NCI-H526 treated with DMSO at 0.1 percent for 48 hours (cell line): ENCODE results near the gene ORM2.
A peak's percentile ranks its signal among the peaks of the same experiment; 100 is the strongest.
"Not testable (repeated sequence)": the region's sequence is repeated elsewhere in the genome, so short reads cannot be mapped to it uniquely, and the experiment has no call there.

Source experiments
- DNase-seq: peaks from one replicate; lab custom pipeline; 2025; lab: John Stamatoyannopoulos, UW

The ORM2 gene

DNA sequence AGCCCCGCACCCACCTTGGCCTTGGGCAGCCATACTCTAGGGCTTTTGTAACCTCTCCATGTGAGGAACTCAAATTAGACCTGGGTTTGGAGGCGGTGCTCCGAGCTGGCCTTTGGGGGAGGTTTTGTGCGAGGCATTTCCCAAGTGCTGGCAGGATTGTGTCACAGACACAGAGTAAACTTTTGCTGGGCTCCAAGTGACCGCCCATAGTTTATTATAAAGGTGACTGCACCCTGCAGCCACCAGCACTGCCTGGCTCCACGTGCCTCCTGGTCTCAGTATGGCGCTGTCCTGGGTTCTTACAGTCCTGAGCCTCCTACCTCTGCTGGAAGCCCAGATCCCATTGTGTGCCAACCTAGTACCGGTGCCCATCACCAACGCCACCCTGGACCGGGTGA, at the start of gene ORM2:
ORM2 (plus strand) TSS at position 245 of the 398 bp plus-strand sequence; CDS start at position 281, 36 bp downstream.
- DNase-seq, result not testable (repeated sequence)

DNA sequence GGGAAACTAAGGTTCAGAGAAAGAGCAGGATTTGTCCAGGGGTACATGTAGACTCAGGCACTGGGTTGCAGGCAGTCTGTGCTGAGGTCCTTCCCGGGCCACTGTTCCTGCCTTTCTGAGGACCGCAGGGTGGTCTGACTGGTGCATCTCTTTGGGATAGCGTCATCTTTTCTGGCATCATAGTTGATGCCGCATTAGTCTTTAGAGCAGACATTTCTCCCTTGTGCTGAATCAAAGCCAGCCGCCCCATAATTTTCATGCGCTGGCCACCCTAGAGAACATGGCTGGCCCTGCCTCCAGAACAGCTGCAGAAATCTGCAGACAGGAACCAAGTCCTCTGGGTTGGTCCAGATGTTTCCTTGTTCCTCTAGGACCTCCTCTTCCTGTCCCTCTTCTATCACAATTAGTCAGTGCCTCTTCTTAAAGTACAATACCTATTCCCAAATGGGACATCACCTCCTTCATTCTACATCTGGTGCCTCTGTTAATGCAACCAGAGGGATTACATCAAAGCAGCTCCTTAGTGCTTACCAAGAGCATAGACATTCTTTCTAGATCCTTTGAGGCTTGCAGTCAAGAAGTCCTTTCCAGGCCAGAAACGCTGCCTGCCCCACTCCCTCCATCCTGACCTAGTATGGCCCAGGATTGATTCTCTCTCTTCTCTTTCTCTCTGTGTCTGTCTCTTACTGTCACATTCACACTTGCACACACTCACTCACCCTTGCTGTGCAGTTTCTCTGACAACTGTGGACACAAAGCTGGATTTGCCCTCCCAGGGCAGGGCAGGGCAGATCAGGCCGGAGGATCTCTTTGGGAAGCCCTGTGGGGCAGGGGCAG, 48.8 kb upstream of the ORM2 start:
- no peak for DNase-seq

DNA sequence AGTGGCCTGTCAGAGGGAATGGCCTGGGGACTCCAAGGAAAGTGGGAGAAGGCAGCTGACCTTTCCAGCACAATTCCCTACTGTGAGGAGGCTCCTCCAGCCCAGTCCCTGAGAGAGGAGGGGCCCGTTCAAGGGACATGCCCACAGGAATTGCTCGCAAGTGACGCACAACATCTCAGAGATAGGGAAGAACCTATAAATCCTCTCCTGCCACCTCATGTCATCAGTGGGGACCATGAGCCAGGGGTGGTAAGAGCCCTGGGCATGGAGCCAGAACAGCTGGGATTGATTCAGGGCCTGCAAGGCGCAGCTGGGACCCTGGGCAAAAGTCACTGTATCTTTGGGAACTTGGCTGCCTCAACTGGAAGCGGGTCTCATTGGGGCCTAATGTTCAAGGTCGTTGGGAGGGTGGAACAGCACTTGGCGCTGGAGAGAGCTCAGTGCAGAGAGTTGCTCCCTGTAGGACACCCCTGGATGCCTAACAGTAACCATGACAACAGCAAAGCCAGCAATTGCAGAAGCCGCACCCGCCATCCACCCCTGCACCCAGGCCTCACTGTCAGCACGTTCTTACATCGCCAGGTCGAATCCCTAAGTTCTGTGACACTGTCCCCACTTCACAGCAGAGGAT, 48.1 kb upstream of the ORM2 start:
- no peak for DNase-seq

DNA sequence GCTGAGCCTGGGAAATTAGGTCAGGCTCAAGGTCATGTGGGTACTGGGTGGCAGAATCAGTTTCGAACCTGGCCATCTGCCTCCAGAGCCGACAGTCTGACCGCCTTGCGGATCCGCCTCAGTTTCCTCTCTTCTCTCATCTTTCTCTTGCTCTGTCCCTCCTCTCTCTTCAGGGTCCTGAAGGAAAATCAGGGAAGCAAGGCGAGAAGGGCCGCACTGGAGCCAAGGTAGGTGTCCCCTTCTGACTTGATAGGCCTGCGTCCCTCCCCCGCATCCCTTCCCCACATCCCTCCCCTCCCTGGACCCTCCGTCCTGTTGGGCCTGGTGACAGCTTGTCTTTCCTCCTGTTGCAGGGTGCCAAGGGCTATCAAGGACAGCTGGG, 47.6 kb upstream of the ORM2 start:
- DNase-seq, result no peak

DNA sequence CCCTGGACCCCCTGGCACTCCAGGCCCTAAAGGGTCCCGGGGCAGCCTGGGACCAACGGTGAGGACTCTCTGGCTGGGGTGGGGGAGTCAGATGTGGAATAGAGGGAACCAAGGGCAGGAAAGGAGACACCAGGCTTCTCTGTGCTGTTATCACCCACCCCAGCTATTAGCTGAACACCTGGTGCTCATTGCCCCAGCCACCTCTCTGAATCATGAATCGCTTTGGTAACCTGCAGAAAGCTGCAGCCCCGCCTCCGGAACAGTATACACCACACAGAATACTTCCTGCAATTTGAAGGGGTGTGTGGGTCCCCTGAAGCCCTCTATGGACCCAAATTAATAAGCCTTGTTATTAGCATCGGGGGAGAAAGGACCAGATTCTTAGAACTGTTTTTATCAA, 47.2 kb upstream of the ORM2 start:
- DNase-seq, result no peak

DNA sequence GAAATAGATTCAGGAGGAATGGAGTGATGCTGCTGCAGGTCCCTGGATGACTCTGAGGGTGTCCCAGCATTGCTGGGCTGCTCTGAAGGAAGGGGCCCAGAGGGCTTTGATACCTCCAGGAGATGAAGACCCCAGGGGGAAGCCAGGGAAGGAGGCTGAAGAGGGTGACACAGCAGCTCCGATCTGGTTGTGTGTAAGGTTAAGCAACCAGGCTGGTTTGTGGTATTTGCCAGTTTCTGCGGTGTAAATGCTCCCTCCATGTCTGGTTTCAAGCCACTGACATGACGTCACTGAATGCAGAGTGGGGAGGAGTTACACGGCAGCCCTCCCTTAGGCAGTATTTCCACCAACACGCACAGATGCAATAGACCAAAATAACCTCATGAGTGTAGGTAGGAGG, 46.7 kb upstream of the ORM2 start:
- no peak for DNase-seq

DNA sequence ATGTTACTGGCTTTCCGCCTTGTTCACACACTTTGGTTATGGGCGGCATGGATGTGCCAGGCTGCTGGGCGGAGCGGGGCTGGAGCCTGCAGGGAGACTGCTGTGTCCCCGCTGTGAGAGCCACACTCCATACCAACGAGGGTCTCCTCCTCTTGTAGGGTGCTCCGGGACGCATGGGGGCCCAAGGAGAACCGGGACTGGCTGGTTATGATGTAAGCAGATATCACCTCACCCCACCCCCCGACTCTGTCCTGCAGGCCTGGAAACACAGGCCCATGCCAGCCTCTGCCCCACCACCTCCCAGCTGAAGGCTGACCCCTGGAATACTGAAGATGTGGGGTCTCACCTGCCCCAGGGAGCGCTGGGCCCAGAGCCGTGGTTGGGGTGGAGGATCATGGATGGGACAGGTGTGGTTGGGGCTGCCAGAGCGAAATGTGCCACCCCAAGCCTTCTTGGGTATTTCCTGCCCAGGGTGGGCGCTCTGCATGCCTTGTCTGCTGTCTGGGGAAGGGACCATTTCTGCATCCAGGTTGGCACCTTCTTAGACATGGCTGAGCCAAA, 46.0 kb upstream of the ORM2 start:
- DNase-seq, result no peak

DNA sequence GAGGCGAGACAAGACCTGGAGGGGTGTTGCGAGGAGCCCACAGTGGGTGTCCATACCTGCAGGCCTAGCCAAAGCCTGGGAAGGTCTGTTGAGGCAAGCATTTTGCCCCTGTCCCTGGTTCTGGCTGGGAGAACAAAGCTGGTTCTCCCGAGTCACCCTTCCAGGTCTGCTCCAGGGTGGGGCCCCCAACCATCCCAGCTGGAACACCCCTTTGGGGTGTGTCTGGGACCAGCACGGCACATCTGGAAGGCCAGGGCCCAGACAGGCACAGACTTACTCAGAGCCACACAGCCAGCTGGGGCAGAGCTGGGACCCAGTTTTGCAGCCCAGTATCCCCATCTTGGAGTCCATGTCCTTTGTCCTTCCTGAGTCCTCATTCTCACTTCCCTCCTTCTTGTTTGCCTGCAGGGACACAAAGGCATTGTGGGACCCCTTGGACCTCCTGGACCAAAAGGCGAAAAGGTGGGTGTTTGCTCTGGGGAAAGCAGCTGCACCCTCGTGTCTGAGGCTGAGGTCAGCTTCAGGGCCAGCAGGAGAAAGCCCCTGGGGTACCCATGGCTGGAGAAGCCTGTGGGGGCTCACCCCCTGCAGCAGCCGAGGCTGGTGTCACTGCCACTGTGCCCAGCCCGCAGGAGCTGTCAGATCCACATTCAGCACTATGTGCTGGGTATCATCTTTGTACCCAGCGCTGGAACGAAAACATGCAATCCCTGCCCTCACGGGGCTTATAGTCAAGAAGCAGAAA, 45.2 kb upstream of the ORM2 start:
- no peak for DNase-seq

DNA sequence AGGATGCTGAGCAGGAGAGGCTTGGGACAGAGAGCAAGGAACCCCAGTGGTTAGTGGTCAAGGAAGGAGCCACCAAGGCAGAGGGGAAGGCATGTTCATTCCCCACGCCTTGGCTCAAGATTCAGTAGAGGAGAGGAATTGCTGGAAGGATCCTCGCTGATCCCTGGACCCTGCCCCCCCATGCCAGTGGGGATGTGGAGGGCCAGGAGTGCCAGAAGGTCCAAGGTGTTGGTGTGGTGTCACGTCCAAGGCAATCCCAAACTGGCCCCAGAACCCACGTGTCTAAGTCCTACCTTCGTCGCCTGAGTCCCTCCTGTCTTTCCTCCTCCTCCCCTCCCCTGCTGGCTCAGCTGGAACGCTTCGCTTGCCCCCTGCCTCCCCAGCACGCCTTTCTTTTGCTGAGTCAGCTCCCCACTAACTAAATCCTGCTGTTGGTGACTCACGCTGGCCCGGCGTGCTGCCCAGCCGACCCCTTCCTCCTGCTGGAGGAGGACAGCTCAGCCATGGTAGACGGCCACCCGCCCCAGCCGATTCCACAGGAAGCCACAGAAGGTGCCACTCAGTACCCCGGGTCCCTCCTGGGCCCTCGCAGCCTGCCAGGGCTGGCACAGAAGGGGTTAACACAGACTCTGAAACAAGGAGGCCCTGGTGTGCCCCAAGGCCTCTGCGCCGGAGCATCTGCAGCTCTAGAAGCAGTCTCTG, 44.4 kb upstream of the ORM2 start:
- DNase-seq, result no peak

DNA sequence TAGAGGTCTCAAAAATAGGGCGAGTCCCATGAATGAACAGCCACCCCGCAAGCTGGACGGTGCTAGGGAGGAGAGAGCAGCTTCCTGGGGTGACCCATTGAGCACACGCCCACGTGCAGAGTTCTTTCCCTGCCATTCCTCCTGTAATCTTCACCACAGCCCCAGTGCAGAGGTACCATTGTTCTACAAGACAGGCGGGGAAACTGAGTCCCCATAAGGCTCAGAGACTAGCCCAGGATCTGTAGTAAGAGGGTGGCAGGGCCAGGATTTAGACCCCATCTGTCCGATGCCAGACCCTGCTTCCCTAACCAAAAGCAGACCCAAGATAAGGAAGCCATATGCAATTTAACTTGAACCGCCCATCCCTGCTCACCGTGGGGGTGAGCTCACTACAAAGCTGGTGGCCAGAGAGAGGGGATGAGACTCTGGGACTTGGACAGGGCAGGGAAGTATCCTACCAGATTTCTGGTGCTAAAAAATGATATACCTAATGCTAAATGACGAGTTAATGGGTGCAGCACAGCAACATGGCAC, 43.5 kb upstream of the ORM2 start:
- DNase-seq, result no peak

DNA sequence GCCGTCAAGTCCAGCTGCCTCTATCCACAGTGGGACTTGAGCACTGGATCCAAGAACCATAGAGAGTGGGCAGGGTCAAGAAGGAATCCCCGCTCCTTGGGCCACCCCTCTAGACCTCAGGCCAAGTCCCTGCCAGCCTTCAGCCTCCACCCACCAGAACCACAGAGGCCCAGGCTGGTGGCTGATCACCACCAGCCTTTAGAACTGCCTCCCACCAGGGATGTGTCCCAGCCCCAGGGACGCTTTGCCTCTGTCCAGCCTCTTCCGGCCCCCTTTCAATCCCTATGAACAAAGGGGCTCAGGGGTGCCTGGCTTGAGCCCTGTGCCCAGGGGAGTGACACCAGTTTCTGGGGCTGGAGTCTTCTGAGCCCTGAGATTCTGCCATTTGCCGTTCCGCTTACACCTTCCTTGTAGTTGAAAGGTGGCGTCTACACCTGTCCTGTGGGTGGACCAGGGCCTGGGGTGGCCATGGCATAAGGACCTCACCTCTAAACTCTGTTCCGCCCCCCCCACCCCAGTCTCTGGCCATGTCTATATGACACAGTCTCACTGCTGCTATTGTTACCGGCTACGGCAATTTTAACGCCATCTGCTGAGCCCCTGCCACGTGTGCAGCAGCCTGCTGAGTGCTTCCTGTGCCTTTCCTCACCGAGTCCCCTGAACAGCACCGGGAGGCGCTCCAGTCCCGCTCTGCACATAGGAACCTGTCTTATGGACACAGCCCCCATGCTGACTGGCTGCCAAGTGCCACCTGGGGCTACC, 42.5 kb upstream of the ORM2 start:
- DNase-seq, result no peak

DNA sequence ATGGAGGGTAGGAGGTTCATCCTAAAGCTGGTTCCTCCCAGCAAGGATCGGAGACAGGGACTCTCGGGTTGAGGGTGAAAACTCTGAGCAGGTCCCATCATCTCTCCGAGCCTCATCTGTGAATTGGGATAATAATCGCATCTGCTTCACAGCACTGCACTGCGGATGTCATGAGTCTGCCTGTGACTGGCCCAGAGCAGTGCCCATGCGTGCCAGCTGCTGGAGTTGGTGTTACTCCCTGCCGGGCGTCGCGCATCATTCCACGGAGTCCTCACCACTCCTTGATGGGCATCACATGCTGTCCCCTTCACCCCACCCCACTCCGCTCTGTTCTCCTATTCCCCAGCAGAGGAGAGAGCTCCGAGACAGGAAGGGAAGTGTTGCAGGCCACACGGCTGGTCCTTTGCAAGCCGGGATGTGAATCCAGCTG, 41.9 kb upstream of the ORM2 start:
- no peak for DNase-seq

DNA sequence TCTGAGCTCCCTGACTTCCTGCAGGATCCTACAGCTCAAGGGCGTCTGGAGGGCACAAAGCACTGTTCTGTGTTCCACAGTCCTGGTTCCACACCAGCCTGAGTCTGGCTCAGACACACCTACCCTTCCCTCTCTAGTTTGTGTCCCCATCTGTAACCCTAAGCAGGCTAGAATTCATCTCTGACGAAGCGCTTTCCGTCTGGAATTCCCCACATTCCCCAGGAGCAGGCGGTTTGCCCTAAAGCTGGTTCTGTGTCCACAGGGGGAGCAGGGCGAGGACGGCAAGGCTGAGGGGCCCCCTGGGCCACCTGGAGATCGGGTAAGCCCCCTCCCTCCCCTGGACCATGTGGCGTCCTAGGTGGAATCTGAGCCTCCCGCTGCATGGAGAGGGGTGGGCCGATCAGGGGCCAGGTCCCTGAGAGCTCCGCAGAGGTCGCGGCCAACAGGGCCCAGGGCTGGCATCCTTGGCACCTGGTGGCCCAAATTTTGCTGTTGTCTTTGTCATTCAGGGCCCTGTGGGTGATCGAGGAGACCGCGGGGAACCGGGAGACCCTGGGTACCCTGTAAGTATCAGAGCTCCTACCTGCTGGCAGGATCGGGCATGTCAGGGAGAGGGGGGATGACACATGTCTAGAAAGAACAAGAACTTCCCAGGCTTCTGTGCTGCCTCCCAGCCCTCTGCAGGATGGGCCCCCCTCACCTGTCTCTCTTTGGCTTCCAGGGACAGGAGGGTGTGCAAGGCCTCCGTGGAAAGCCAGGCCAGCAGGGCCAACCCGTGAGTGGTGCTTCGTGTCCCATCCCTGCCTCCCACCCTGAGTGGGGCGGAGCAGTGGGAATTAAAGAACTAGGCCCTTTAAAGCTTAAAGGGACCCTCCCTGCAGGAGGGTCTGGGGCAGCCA, 41.2 kb upstream of the ORM2 start:
- DNase-seq, result no peak

DNA sequence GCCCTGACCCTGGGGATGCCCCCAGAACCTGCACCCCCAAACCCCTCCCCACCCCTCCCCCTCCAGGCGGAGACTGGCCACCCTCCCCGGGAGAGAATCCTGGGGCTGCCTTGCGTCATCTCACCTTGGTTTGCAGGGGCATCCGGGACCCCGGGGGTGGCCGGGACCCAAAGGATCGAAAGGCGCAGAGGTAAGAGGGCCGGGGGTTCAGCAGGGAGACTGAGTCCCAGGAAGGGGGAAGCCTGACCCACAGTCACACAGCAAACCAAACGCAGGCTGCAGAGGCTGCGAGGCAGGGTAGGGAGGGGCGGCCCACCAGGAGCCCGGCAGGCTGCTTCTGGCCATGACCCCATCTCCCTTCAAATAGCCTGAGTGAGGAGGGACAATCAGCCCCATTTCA, 40.6 kb upstream of the ORM2 start:
- no peak for DNase-seq

DNA sequence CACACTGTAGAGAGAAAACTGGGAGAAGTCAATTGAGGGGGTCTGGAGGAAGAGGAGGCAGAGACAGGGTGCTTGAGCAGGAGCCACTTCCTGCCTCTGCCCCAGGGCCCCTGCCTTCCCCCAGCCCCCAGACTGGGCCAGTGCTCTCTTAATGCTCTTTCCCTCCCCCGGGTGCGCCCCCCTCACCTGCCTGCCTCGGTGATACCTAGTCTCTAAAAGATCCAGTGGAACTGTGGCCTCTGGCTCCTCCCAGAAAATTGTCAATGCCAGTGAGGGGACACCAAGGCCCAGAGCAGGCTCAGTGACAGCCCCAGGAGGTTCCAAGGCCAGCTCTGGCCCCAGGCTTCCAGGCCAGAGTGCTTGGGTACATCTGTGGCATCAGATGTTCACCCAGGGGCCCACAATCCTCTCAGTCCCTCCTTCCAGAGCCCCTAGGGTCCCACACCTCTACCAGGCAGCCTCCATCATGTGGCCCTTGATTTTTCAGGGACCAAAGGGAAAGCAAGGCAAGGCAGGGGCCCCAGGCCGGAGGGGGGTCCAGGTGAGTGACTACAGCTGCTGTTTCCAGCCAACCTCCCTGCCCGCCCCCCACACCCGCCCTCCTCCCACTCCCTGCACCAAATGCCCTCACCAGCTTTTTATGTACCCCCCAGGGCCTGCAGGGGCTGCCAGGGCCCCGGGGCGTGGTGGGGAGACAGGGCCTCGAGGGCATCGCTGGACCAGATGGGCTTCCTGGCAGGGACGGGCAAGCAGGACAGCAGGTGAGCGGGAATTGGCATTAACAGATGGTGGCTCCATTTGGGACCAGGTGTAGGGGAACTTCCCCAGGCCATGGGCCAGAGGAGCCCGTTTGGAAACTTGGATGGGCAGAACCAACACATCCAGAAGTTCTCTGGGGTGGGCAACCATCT, 39.8 kb upstream of the ORM2 start:
- no peak for DNase-seq

DNA sequence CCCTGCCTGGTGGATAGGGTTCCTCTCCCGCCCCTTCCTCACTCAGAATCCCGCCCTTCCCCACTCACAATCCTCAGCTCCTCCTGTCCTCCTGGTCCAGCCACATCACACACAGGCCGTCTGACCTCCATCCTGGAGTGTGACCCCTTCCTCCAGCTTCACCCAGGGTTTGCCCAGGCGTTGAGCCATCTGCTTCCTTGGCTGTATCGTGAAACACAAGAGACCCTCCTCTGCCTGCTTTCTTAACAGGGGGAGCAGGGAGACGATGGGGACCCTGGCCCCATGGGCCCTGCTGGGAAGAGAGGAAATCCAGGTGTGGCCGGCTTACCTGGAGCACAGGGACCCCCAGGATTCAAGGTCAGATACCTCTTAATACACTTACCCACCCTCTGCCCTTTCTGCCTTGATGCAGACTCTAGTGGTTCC, 39.1 kb upstream of the ORM2 start:
- no peak for DNase-seq

DNA sequence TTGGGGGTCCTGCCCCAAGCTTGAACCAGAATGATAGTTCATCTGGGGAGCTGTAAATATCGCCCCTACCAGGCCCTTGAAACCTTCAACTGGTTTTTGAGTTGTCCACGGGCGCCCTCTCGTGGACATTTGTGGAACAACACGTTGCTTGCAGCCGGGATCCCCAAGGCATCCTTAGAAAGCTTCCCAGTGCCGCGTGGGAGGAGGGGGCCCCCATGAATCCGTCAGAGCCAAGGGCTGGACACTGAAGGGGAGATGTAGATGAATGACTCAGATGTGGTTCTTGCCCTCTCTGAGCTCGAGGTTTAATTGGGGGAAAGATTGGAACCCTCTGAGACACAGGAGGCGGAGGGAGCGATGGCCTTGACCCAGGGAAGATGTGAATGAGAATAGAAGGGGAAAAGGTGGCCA, 38.6 kb upstream of the ORM2 start:
- DNase-seq, result peak; percentile 11

DNA sequence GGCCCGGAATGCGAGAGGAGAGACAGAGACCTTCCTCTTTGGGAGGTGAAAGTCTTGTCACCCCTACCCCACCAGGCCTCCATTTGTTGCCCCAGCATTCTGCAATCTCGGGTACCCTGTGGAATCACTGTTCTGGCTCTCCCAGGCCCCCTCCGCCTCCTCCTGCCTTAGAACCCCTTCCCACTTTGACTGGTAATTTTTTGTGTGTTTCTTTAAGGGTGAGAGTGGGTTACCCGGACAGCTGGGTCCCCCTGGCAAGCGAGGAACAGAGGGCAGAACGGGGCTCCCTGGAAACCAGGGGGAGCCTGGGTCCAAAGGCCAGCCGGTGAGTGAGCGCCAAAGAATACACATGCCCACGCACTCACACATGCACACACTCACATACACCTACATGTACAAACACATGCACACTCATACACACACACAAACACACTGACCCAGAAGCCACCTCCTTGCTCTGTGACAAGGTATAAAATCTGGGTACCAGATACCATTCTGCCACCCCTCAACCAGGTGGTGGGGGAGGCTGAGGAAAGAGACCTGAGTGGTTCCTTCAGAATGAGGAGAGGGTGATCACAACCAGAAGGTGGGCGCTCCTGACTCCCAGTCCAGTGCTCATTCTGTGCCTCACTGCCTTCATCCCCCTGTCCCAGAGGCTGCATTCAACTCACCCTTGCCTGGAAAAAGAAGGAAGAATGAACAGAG, 37.6 kb upstream of the ORM2 start:
- DNase-seq, result no peak
